ENCODE measurements around the gene FCRLA. TPM values are rescaled to one million over a fixed set of nuclear protein-coding genes. Genes with fewer than 3 reads are reported as not detected.

The FCRLA gene
- total and polyA plus RNA-seq, 10 donors = 28.0 to 202 (median 57.3) TPM

GRCh38 chr1:161727256-161727924 is 20.4 kb downstream of the FCRLA start:
- WGBS, 5 donors = 1 to 7% (median 2%) methylated on average over 14 to 38 of the region's 38 CpGs
- peak overlapping the region; percentile 68 to 97 (median 80) for H3K4me3 ChIP-seq
- intact Hi-C loops (cut with DNase I; ENCODE audit: low total_unique reads) = no loop called here
- peaks cover 0 to 47% (median 0%) of the 10 kb centered on the region in 7 donors for H3K27me3 ChIP-seq (replicated peaks in 1 of 7)
- H3K27ac ChIP-seq = peak overlapping the region; percentile 49 to 96 (median 86)
- no peak for TF ChIP-seq CTCF (IDR thresholded peaks at IDR 0.05 in 8 of 11, conservative IDR thresholded peaks at IDR 0.05 in 3 of 11)
- DNase-seq = no peak
- no peaks in the 10 kb centered on the region for H3K36me3 ChIP-seq
- no peaks in the 10 kb centered on the region for H3K9me3 ChIP-seq
- peaks cover 4 to 53% (median 36%) of the 10 kb centered on the region in 6 donors for H3K4me1 ChIP-seq

DNA sequence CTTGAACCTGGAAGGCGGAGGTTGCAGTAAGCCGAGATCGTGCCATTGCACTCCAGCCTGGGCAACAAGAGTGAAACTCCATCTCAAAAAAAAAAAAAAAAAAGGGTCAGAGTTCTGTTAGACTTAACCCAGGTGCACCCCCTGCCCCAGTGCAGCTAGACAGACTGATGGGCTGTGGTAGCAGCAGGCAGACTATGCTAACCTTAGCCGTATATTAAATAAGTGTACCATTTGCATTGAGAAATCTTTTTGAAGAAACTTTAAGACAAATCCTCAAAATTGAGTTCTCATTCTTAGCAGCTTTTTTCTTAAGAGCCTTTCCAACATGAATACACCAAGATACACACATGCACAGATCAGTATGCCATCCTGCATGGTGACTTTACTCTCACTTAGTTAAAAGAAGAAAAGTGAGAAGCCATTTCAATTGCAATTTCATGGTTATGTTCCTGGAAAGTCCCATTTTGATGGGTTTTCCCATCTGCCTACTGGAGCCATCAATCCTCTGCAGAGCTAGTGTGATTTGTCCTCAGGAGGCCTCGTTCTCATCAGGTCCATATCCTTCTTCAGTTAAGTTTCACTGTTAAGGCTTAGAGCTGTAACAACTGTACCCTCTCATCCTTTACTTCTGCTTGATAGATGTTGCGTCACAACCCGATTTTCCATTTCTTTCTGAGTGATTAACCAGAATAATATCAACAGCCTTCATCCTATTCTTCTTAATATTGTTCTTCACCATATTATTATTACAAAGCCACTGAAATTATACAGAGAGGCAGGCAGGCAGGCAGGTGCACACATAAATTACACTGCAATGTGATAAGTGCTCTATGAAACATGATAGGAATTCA is 21.6 kb downstream of the FCRLA start:
- TF ChIP-seq POLR2AphosphoS5 (IDR thresholded peaks at IDR 0.05) (no peak), POLR2A (IDR thresholded peaks at IDR 0.05) (no peak), CTCF (IDR thresholded peaks at IDR 0.05 in 8 of 11, conservative IDR thresholded peaks at IDR 0.05 in 3 of 11) (no peak)
- 53 to 85% (median 71%) methylated on average over 4 to 7 of the region's 7 CpGs for WGBS, 5 donors
- Histone ChIP-seq H3K27ac (peak overlapping the region in 2 of 8 donors; percentile 46 to 91), H3K36me3 (no peaks in the 10 kb centered on the region), H3K9me3 (no peaks in the 10 kb centered on the region), H3K27me3 (replicated peaks in 1 of 7) (peaks cover 0 to 36% (median 0%) of the 10 kb centered on the region in 7 donors), H3K4me1 (peaks cover 4 to 48% (median 36%) of the 10 kb centered on the region in 6 donors), H3K4me3 (no peak overlapping the region)
- intact Hi-C loops (cut with DNase I; ENCODE audit: low total_unique reads) = no loop called here
- DNase-seq = no peak

DNA sequence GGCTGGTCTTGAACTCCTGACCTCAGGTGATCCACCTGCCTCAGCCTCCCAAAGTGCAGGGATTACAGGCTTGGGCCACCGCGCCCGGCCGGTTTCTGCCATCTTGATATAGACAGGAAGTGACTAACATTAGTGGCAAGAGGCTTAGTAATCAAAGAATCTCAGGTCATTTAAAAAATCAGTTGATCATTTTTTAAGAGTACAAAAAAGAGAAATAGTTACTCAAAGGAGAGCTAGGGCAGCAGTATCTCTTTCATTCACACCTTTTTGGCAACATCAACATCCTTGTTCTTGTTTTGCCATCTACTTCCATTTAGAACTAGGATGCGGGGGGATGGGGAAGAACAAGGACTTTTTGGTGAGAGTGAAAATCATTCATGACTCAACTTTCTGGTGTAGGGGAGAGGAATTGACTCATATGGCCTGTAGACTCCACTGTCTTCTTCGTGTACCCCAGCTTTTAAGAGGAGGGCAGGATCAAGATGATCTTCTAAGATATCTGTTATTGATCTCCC is 23.1 kb downstream of the FCRLA start:
- Histone ChIP-seq H3K4me1 (peaks cover 4 to 44% (median 35%) of the 10 kb centered on the region in 6 donors), H3K27ac (no peak overlapping the region), H3K36me3 (no peaks in the 10 kb centered on the region), H3K27me3 (replicated peaks in 1 of 7) (peaks cover 0 to 30% (median 0%) of the 10 kb centered on the region in 7 donors), H3K4me3 (no peak overlapping the region), H3K9me3 (no peaks in the 10 kb centered on the region)
- no peak for DNase-seq
- intact Hi-C loops (cut with DNase I; ENCODE audit: low total_unique reads) = no loop called here
- TF ChIP-seq CTCF (IDR thresholded peaks at IDR 0.05 in 8 of 11, conservative IDR thresholded peaks at IDR 0.05 in 3 of 11) (no peak), POLR2AphosphoS5 (IDR thresholded peaks at IDR 0.05) (no peak)
- 31 to 78% (median 47%) methylated on average over 6 of the region's 6 CpGs for WGBS, 5 donors

- Histone ChIP-seq H3K4me3 (no peak overlapping the region), H3K9me3 (no peaks in the 10 kb centered on the region), H3K36me3 (no peaks in the 10 kb centered on the region), H3K27me3 (replicated peaks in 1 of 7) (peaks cover 0 to 18% (median 0%) of the 10 kb centered on the region in 7 donors), H3K27ac (no peak overlapping the region), H3K4me1 (peaks cover 4 to 33% (median 24%) of the 10 kb centered on the region in 6 donors)
- 80 to 90% (median 84%) methylated on average over 6 of the region's 6 CpGs for WGBS, 5 donors
- intact Hi-C loops (cut with DNase I; ENCODE audit: low total_unique reads) = no loop called here
- no peak for DNase-seq
- TF ChIP-seq POLR2A (IDR thresholded peaks at IDR 0.05) (no peak), CTCF (IDR thresholded peaks at IDR 0.05 in 8 of 11, conservative IDR thresholded peaks at IDR 0.05 in 3 of 11) (no peak), POLR2AphosphoS5 (IDR thresholded peaks at IDR 0.05) (no peak)
Measured at GRCh38 chr1:161731241-161731640, 24.2 kb downstream of the FCRLA start.
